Measurements from ENCODE around the gene GPC3. TPM values are rescaled to one million over a fixed set of nuclear protein-coding genes. Genes with fewer than 3 reads are reported as not detected.

Gene GPC3
- total and polyA plus RNA-seq, 2 of the 4 experiments (the other 2 are of a cell fraction): not detected

- POLR2A ChIA-PET (ENCODE audit: unreplicated experiment): no interaction called here
Observed at GRCh38 chrX:133607419-133608348, 377.7 kb downstream of the GPC3 start.

More at GRCh38 chrX:133607419-133608348, 377.7 kb downstream of the GPC3 start:
- DNase-seq (no peak), ATAC-seq (ENCODE audit: low read depth) (no peak)
- Histone ChIP-seq H2BK5ac (ENCODE audit: low read depth, low read length, poor library complexity, severe bottlenecking) (no peak overlapping the region), H3K23ac (ENCODE audit: low read depth, low read length) (no peak overlapping the region), H3K4me3 (ENCODE audit: insufficient read depth, low read depth, low read length) (no peak overlapping the region), H3K9me3 (ENCODE audit: control insufficient read depth, insufficient read depth, low read length) (no peaks in the 10 kb centered on the region), H4K91ac (ENCODE audit: insufficient read depth, low read depth, low read length) (no peak overlapping the region), H2BK120ac (ENCODE audit: low read depth, low read length) (peak overlapping the region; percentile 26; the same call in 1 of the 2 replicates), H3K4ac (ENCODE audit: low read depth, low read length) (no peak overlapping the region), H4K20me1 (ENCODE audit: insufficient read depth, low read length) (no peaks in the 10 kb centered on the region), H2AK5ac (ENCODE audit: low read depth, low read length) (no peak overlapping the region), H3K18ac (ENCODE audit: low read depth, low read length) (no peak overlapping the region), H2AK9ac (replicated peaks; ENCODE audit: low read depth, low read length, poor library complexity) (no peak overlapping the region), H4K8ac (ENCODE audit: low read depth in 2 of 2, low read length in 2 of 2) (no peak overlapping the region), H3K27me3 (ENCODE audit: control insufficient read depth, insufficient read depth, low read length) (no peaks in the 10 kb centered on the region; the same call in none of the 2 replicates), H3K9me1 (ENCODE audit: insufficient read depth, low read length) (no peaks in the 10 kb centered on the region), H4K5ac (ENCODE audit: low read depth, low read length) (no peak overlapping the region), H2AFZ (replicated peaks; ENCODE audit: low read length, poor library complexity) (no peak overlapping the region), H3K14ac (replicated peaks; ENCODE audit: low read depth, low read length) (no peak overlapping the region), H3K27ac (ENCODE audit: insufficient read depth, low read length) (no peak overlapping the region), H3K36me3 (ENCODE audit: control insufficient read depth, insufficient read depth, low read length) (no peaks in the 10 kb centered on the region), H3K79me1 (ENCODE audit: low read depth in 1 of 2, low read length in 2 of 2) (no peaks in the 10 kb centered on the region), H2BK20ac (ENCODE audit: low read depth, low read length) (no peak overlapping the region), H3K4me1 (ENCODE audit: control insufficient read depth, insufficient read depth, low read length) (no peaks in the 10 kb centered on the region), H2BK15ac (ENCODE audit: low read depth, low read length) (no peak overlapping the region; the same call in 2 of the 3 replicates), H3K9ac (ENCODE audit: low read depth, low read length) (no peak overlapping the region), H3K4me2 (ENCODE audit: low read depth, low read length) (no peak overlapping the region), H3K56ac (ENCODE audit: extremely low read depth, insufficient read depth, low read length) (no peak overlapping the region)
- in situ Hi-C loops (cut with MboI; ENCODE audit: low sequenced_read_pairs) (no loop called here), dilution Hi-C loops (cut with HindIII; ENCODE audit: low sequenced_read_pairs, unreplicated experiment) (no loop called here), intact Hi-C loops (cut with micrococcal nuclease) (no loop called here)
- 67% methylated on average over 1 of the region's 5 CpGs; no CpG with 5 or more reads in 1 of the 2 experiments for WGBS, 2 experiments (ENCODE audit: extremely low coverage in 2 of 2, insufficient read length in 1 of 2)
- BruUV-seq (replicated peaks): no TSS peak
- TF ChIP-seq MAFK (IDR thresholded peaks at IDR 0.05; ENCODE audit: low read depth, low read length): no peak
- TF ChIP-seq CHD1 (IDR thresholded peaks at IDR 0.05; ENCODE audit: low read depth, low read length): no peak
- no peak for TF ChIP-seq CTCF (conservative IDR thresholded peaks at IDR 0.05; ENCODE audit: low read depth, low read length)
- no peak for TF ChIP-seq RAD21 (IDR thresholded peaks at IDR 0.05; ENCODE audit: low read length)
- no peak for TF ChIP-seq POLR2A (IDR thresholded peaks at IDR 0.05; ENCODE audit: low read depth, low read length)
- TF ChIP-seq, protein P1, sequence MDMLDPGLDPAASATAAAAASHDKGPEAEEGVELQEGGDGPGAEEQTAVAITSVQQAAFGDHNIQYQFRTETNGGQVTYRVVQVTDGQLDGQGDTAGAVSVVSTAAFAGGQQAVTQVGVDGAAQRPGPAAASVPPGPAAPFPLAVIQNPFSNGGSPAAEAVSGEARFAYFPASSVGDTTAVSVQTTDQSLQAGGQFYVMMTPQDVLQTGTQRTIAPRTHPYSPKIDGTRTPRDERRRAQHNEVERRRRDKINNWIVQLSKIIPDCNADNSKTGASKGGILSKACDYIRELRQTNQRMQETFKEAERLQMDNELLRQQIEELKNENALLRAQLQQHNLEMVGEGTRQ (IDR thresholded peaks at IDR 0.05; ENCODE audit: low read depth, low read length): no peak
- TF ChIP-seq RCOR1 (IDR thresholded peaks at IDR 0.05; ENCODE audit: insufficient replicate concordance, low read length): no peak
- CTCF ChIA-PET: no interaction called here

All from IMR-90 (cell line).